GM19463 (cell line): ENCODE data around the gene MEF2B.
"Not testable (repeated sequence)": the region's sequence is repeated elsewhere in the genome, so short reads cannot be mapped to it uniquely, and the experiment has no call there.

Source experiments
- ATAC-seq: cut with Tn5 transposase; IDR thresholded peaks from one replicate; pipeline ENCODE4 v1.9.1; 2021; ENCODE audit warnings: mild to moderate bottlenecking, moderate library complexity; ENCODE audit not compliant: unreplicated experiment

The MEF2B gene

DNA sequence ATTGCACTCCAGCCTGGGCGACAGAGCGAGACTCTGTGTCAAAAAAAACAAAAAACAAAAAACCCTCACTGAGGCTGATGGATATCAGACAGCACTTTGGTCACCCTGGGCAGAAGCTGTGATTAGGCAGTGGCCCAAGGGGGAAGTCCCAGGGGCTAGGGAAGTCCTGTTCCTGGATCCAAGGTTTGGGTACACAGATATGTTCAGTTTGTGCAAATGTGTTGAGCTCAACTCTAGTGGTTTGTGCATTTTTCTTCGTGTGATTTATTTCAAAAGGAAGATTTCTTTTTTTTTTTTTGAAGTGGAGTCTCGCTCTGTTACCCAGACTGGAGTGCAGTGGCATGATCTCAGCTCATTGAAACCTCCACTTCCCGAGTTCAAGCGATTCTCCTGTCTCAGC, 12.3 kb downstream of the MEF2B start:
- no peak for ATAC-seq

DNA sequence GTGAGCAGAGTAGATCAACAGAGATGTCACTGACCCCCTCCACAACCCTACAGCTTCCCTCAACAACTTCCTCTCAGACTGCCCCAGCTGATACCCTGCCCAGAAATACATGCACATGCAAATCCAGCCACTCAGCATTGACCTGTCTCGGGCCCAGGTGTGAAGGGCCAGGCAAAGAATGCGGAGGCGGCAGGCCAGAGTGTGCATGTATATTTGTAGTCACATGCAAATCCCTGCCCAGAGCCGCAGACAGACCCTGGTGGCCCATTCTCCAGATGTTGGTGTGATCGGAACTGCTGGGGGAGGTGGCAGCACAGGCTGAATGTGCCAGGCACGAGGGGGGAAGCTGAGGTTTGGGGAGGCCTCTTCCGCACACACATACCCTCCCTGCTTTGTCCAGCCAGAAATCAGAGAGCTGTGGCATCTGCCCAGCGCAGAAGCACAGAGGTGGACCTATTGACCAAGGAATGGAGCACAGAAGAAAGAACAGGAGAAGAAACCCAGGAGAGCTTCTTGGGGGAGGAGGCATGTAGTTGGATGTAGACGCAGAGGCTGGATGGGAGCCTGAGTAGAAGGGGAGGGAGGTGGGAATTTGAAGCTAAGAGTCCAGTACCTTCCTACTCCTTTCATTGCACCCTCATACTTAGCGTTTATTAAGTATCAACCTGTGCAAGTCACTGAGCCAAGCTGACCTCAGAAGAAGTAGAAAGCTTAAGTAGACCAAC, 14.4 kb downstream of the MEF2B start:
- ATAC-seq, result peak; percentile 78

DNA sequence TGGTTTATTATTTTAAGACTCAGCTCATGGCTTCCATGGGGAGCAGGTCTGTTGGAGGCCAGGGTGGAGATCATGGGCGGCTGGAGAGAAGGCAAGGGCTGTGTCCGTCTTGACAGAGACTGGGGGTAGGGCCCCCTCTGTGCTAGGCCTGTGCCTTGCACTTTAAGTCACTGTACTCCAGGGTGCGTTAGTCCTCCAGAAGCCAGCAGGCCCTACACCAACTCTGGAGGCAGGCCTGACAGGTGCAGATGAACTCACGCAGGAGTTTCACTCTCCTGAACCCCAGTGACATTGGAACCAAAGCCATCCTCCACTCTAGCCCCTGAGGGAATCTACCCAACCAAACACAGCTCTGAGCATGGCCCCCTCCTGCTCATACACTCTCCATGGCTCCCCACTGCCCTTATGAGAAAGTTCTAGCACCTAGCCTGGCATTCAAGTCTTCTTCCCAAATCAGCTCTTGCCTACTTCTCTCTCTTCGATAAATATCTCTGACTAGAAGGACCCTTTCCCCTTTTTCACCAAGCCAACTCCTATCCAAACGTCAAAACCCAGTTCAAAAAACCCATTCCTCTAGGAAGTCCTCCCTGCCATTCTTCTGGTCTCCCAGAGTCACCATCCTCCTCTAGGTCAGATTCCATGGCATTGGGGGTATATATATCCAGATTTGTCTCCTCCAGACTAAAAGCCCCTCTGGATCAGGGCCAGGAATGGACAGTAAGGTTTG, 15.1 kb downstream of the MEF2B start:
- no peak for ATAC-seq

DNA sequence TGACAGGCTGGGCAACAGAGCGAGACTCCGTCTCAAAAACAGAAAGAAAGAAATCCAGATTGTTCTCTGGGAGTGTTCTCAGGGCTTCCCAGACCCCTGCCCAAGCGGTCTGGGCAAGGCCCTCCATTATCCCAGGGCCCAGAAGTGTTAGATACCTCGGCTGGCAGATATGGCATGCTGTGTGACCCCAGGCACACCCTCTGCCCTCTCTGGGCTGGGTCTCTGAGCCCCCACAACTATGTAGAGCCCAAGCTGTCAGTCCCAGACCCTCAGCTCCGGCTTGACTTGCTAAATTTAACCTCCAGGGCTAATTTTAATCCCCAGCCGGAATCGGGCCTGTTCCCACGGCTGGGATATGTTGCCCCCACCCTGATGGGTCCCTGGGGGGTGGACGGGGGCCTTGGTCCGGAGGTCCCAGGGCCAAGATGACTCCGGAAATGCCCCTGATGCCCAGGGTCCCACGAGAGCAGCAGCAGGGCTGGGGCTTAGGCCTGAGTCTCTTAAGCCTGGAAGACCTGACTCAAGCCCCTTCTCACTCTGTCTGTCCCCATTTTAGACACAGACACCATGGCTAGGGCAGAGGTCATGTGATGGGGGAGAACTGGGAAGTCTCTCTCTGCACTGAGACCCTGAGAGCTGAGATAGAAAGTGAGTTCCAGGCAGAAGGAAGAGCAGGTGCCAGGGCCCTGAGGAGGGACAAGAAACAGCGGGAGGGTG, 17.2 kb downstream of the MEF2B start:
- ATAC-seq, result no peak

DNA sequence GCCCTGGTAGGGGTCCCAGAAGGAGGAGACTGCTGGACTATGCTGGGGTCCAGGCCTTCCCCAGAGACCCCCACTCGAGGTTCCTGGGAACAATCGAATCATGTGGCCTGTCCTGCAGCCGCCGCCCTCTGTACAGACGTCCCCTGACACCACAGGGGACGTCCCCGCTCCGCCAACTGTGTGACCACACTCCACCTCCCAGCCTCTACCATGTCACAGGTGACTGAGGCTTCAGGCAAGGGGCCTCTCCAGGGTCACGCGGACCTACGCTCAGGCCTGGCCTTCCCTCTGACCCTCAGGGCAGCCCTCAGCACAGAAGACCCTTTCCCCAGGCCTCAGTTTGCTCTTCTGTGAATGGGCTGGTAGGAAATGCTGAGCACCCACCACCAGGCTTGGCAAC, 18.6 kb downstream of the MEF2B start:
- ATAC-seq, result peak; percentile 42

DNA sequence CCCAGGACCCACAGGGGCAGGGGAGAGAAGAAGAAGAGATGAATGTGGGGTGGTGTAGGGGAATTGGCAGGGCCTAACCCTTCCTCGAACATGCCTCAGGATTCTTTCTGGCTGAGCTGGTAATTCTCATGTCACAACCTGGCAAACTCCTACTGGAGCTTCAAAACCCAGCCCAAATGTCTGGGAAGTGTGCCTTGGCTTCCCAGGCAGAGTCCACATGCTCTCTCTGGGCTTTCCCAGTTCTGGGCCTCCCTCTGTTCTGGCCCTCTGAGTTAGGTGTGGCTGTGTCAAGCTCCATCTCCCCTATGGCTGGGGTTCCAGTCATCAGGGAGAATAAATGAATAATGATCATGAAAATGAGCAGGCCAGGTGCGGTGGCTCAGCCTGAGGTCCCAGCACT, 20.6 kb downstream of the MEF2B start:
- no peak for ATAC-seq

DNA sequence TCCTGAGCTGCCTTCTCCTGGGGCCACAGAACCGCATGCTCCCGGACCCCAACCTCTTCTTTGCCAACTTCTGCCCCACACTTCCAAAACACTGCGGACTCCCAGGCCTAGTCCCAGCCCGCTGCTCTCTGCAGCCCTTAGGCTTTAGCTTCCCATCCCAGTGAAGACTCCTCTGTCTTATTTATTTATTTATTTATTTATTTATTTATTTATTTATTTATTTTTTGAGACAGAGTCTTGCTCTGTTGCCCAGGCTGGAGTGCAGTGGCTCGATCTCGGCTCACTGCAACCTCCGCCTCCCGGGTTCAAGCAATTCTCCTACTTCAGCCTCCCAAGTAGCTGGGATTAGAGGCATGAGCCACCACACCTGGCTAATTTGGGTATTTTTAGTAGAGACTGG, 21.6 kb downstream of the MEF2B start:
- not testable (repeated sequence) for ATAC-seq

DNA sequence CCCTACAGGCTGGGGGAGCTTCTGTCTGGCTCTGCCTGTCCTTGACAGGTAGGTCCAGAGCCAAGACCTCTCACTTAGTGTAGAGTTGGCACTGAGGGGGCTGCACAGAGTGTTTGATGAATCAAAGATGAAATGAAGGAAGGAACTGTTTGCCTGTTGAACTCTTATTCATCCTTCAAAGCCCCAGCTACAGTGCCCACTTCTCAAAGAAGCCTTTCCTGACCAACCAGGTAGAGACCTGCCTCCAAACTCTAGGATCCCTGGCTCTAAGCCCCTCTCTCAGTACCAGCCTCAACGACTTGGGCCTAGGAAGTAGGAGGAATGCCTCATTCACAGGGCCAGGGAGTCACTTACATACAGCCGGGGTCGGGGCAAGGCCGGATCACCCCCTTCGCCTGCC, 22.7 kb downstream of the MEF2B start:
- no peak for ATAC-seq

DNA sequence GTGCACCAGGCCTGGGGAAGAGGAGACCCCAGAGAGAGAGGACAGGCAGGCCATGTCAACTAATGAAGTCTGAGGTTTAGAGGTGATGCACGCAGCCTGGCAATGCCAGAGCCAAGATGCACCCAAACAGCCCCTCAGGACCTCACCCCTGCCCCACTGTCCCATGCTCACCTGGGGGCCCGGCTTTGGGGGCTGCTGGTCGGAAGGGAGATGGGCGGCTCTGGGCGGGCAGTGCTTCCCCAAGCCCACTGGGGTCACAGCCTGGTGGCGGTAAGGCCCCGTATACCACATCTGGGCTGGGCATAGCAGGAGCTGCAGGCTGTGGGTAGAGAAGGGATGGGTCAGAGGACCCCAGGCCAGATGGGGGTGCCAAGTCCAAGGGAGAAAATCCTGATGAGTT, 23.2 kb downstream of the MEF2B start:
- no peak for ATAC-seq

DNA sequence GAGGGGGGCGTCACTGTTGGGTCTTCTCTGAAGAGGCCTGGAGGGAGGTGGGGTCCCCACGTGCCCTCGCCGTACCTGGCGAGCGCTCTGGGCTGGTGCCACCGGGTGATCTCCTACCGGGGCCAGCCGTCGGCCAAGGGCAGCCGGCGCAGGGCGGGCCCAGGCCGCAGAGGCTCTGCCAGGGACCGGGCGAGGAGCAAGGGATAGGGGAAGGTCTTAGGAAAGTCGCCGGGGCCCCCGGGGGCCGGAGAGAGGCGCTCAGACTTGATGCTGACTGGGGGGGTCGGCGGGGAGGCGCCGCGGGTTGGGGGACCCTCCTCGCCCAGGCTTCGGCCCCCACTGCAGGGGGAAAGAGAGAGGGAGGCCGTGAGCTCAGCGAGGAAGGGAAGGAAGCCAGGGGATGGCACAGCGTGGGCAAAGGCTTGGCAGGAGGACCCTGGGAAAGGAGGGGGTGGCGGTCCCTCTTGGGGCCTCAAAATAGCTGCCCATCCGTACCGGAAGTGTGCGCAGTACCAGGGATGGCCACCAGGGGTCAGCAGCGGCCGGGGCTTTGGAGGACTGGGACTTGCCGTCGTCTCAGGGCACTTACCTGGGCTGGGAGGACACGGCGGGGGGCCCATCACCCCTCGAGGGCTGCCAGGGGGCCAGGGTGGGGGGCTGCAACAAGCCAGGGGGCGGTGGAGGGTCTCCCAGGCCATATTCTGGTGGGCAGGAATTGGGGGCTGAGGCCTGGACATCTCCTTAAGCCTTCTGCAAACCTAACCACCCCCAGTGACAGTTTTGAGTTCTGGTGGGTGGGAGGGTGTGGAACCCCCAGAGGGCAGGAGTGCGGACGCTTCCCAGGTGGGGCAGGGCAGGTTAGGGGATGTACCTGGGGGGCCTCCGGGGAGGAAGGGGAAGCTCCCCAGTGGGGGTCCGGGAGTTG, 24.1 kb downstream of the MEF2B start:
- ATAC-seq, result no peak

DNA sequence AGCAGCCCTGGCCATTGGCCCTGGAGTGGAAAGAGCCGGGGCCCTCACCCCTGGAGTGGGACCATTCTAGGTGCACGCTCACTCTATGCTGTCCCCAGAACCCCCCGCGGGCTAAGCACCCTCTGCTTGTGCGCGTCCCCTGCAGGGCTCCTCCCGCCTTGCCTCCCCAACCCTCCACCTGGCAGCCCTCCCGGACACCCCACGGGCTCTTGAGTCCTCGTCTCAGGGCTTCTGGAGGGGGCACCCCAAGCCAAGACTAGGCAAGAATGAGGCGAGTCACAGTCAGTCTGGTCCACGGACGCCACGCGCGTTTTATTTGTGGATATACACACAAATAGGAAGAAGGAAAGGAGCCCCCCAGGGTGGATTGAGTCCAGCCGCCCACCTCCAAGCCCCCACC, 24.8 kb downstream of the MEF2B start:
- no peak for ATAC-seq

DNA sequence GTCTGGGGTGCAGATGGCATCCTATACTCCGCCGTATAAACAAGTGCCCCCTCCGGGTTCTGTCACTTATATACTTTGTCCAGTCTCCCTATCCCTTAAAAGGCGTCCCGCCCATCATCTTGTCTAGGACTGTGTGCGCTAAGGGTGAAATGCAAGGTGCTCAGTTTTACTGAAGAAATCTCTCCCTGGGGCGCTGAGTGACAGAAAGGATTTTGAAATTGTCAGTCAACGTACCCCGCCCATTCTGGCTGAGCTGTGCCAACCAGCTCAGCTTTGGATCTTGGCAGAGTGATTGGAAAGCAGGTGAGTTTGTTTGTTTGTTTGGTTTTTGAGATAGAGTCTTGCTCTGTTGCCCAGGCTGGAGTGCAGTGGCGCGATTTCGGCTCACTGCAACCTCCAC, 27.7 kb downstream of the MEF2B start:
- no peak for ATAC-seq

DNA sequence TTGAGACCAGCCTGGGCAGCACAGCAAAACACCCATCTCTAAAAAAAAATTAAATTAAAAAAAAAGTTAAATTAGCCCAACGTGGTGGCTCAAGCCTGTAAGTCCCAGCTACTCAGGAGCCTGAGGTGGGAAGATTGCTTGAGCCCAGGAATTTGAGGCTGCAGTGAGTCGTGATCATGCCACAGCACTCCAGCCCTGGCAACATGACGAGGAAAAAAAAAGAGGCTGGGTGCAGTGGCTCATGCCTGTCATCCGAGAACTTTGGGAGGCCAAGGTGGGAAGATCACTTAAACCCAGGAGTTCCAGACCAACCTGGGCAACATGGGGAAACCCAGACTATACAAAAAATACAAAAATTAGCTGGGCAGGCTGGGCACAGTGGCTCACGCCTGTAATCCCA, 29.6 kb downstream of the MEF2B start:
- no peak for ATAC-seq

DNA sequence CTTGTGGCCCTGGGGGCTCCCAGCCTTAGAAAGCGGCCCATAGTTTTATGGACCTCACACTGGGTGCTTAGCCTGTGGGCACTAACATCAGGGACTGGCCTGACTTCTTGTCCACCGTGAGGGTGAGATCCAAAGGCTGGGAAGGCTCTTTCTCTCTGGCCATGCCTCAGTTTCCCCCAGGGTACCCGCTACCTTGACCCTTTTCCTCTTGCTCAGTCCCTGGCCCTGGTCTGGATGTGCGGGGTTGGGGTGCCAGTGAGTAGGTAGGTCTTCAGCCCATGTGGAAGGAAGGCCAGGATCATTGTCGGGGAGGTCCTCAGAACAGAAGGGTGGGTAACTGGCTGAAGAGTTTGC, 30.2 kb downstream of the MEF2B start:
- no peak for ATAC-seq

DNA sequence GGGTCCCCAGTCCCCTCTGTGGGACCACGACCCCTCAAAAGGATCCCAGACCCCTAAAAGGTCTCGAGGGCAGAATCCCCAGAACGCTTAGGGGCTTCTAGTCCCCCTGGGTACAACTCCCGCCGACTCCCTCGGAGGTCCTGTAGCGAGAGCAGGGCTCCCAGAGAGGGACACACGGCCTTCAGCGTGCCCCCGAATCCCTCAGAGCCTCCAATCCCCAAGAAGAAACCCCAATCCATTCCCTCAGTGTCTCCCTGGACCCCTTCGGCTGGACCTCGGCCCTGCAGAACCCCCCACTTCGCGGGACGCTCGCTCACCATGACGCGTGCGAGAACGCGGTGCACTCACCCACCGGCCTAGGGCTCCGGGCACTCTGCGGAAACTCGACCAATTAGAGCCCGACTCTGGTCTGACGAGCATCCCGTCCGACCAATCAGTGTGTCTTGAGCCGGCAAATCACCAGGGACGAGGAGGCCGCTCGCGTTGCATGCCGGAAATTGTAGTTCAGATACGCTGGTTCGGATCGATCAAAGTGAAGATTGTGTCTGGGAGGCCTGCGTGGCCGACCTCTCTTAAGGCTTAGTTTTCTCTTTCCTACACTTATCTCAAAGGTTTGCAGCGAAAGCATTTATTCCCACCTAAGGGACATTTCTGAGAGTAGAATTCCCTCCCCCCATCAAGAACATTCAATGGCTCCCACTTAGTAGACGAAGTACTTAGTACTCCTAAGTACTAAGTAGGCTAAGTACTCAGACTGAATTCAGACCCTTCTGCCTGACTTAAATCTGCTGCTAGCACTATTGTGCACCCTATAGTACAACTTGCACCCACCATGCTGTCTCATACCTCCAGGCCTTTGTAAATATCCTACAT, 31.7 kb downstream of the MEF2B start, which contains the start of gene TMEM161A:
Gene TMEM161A (minus strand): TSS at position 370 of the 873 bp plus-strand sequence. CDS start 50 bp downstream, at position 320.
- ATAC-seq, result peak; percentile 99

DNA sequence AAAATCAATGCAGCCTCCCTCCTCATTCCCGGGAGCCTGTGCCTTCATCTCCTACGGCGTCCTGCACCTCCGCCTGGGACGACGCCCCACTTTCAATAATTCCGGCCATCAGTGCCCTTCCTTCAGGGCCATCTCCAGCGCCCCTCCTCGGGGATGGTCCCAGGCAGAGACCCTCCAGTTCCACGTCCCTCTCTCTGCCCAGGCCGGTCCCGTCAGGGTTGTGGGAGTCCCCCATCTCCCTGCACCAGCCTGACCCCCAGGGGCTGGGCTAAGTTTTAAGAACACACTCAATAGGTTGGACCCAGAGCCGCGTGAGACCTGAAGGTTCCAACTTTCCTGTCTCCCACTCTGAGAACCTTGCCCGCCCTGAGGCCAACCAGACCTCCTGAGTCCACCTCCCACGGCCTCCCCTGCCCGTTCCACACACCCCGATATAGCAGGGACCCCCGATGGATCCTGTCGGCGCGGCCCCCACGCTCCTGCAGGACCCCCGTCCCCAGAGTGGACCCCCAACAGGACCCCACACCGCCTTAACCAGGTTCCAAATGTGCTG, 32.4 kb downstream of the MEF2B start:
- ATAC-seq, result no peak

DNA sequence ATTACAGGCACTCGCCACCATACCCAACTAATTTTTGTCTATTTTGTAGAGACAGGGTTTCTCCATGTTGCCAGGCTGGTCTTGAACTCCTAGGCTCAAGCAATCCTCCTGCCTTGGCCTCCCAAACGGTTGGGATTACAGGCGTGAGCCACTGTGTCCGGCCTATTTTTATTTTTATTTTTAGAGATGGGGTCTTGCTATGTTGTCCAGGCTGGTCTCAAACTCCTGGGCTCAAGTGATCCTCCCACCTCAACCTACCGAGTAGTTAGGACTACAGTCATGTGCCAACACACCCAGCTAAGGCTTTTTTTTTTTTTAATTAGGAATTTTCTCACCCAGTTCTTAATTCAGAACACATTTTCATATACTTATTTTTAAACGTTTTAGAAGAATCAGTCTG, 34.4 kb downstream of the MEF2B start:
- ATAC-seq, result not testable (repeated sequence)

DNA sequence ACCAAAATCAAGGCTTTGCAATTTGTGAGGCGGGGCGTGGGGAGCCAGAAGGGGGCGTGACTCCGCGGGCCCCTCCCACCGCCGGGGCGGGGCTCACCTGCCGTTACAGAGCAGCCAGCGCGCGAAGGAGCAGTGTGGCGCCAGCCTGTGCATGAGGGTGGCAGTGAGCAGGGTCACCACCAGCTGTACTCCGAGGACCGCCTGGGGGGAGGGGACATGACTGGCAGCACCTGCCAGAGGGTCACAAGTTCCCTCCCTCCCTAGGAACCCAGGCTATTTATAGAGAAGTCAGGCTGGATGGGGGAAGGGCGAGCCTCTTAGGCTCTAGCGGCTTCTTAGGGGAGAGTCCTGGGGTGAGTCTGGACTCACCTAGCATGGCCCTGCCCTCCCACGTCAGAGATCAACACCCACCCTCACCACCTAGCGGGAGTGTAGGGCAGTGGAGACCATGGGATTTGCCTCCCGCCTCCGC, 35.3 kb downstream of the MEF2B start:
- no peak for ATAC-seq

DNA sequence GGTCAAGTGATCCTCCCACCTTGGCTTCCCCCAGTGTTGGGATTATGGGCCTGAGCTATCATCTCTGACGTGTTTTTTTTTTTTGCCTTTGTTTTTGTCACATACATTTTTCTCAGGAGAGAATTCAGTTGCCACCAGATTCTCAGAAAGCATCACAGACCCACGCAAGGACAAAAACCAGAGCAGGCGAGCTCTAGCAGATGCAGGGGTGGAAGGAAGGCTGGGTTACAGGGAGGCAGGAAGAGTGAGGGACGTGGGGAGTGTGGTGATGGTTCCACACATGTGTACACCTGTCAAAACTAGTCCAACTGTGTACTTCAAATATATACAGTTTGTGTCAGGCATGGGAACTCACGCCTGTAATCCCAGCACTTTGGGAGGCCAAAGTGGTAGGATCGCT, 36.1 kb downstream of the MEF2B start:
- no peak for ATAC-seq
